Activated CD8-positive, alpha-beta memory T cell treated with anti-CD3 and anti-CD28 coated beads, Interleukin-2, amount 50 U/mL, for 24 hours (primary cell): ENCODE data around the gene KCNMB1.

ENCODE experiments used
- DNase-seq: peaks from one replicate; pipeline ENCODE4 v3.0.0-alpha.2; 2020; ENCODE audit errors: extremely low read depth

The KCNMB1 gene

DNA sequence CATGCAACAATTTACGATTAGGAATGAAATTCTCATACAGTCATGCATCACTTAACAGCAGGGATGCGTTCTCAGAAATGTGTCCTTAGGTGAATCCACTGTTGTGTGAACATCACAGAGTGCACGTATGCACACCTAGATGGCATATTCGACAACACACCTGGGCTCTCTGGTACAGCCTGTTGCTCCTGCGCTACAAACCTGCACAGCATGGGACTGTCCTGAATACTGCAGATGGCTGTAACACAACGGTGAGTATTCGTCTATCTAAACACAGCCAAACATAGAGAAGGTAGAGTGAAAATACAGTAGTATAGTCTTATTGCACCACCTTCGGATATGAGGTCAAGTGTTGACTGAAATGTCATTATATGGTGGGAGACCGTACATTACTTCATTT, 47.6 kb downstream of the KCNMB1 start:
- no peak for DNase-seq

DNA sequence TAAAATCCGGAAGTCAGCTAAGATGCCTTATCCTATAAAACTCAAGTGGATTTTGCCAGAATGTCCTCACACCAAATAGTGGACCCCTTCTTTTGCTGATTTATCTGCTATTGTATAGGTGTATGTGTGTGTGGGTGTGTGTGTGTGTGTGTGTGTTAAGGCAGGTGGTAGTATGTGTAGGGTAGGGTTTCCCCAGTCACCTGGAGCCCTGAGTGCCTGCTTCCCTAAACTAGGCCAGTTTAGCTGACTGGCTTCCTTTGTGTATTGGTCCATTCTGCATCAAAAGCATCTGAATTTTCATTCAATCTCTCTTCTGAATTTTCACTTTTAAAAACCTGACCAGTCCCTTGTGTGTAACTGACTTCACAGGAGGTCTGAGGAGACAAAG, 49.4 kb downstream of the KCNMB1 start:
- DNase-seq: no peak

GRCh38 chr5:170338933-170339779, 50.0 kb downstream of the KCNMB1 start:
- DNase-seq: no peak

DNA sequence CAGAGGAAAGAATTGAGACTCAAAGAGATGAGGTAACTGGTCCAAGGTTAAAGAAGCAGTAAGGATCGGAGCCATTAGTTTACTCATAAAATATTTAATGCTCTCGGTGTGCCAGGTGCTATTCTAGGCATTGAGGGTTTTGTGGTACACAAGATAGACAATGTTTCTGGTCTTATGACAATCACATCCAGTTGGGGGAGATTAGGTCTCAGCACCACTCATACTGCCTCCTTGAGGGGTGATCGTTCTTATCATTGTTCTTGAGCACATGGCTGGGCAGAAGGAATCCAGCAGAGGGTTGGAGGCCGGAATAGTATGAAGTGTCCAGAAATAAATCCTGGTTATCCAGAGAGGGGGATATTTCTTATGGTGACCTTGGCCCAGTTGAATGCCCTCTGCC, 50.9 kb downstream of the KCNMB1 start:
- no peak for DNase-seq

GRCh38 chr5:170337045-170337733, 52.0 kb downstream of the KCNMB1 start:
- DNase-seq: no peak

GRCh38 chr5:170336065-170336464, 53.1 kb downstream of the KCNMB1 start:
- DNase-seq: no peak

DNA sequence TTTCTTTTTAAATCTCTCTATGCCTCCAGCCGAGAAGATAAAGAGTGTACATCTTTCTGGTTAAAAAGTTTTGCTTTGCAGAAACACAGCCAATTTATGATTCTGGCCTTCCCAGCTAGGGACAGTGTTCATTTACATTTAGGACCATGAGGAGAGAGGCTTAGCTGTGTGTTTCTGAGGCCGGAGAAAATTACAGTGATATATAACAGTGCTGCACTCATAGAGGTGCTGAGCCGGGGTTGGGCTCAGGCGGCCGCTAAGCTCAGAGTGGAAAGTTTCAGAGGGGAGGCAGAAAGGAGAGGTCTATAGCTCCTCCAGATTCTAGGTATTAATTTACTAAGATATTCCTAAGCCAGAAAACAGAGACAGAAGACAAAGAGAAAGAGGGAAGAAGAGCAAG, 54.5 kb downstream of the KCNMB1 start:
- no peak for DNase-seq

DNA sequence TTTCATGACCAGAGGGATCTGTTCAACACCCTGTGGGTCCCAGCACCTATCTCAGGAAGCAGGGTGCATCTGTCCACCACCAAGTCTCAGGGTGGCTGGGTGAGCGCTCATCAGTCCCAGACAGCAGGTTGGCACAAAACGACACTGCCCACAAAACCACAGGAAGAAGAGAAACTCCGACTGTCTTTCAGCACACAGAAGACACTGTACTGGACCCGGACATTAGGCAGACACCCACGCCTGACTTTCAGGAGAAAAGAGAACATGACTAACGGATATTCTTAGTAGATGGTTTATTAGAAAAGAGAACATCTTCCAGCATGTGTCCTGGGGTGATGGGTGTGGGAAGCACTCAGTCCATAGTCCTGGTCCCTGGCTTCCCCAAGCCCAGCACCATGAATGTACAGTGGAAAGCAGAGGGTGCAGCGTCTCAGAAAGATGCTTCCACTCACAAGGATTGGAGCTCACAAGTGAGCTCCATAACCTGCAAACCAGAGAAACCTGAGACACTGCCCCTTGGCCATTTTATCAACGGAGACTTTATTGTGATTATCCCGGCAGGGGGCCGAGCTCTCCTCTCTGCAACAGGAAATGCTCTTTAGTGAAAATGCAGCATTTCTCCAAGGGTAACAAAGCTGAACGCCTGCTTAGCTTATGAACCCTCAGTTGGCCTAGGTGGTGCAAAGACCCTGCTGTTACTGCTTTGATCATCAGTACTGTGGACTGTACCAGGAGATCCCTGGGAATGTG, 55.8 kb downstream of the KCNMB1 start:
- DNase-seq: no peak

- DNase-seq: no peak
These were observed 57.1 kb downstream of the KCNMB1 start for GRCh38 chr5:170332058-170332457.

- DNase-seq: no peak
These were observed 58.6 kb downstream of the KCNMB1 start for GRCh38 chr5:170330568-170331054.

- DNase-seq: no peak
These were observed 59.6 kb downstream of the KCNMB1 start for GRCh38 chr5:170329524-170329923.

- no peak for DNase-seq
These were observed 61.3 kb downstream of the KCNMB1 start for GRCh38 chr5:170327829-170328228.

DNA sequence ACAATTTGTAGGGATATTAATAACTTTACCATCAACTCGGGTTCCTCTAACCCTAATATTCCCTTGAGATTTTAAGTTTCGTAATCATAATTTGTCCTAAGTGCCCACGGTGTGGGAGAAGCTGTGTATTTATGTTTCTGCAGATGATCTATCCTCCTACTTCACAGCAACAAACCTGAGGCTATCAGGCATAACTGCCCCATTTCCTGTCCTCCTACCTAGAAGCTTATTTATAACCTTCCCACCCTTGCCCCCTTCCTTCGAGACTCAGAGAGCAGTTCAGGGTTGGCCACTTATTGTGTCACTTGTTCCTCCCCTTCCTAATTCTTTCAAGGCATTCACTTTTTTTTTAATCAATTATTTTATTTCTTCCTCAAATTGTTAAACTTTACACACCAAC, 62.0 kb downstream of the KCNMB1 start:
- no peak for DNase-seq
